ENCODE measurements around the gene CFAP97. TPM values are rescaled to one million over a fixed set of nuclear protein-coding genes. Genes with fewer than 3 reads are reported as not detected.

The CFAP97 gene
- total and polyA plus RNA-seq, 2 donors (not counting 1 experiment from before 2014, with no cell fraction given): 39.3 to 50.8 TPM

- H3K9ac ChIP-seq (ENCODE audit: insufficient read depth, low read length): no peak overlapping the region
- H3K27ac ChIP-seq (ENCODE audit: insufficient read depth, low read length): no peak overlapping the region
- no peak for DNase-seq (ENCODE audit: low read depth in 2 of 2)
- no peaks in the 10 kb centered on the region for H4K20me1 ChIP-seq (ENCODE audit: control insufficient read depth, extremely low read depth, insufficient read depth, low read length)
- TF ChIP-seq, protein P1, sequence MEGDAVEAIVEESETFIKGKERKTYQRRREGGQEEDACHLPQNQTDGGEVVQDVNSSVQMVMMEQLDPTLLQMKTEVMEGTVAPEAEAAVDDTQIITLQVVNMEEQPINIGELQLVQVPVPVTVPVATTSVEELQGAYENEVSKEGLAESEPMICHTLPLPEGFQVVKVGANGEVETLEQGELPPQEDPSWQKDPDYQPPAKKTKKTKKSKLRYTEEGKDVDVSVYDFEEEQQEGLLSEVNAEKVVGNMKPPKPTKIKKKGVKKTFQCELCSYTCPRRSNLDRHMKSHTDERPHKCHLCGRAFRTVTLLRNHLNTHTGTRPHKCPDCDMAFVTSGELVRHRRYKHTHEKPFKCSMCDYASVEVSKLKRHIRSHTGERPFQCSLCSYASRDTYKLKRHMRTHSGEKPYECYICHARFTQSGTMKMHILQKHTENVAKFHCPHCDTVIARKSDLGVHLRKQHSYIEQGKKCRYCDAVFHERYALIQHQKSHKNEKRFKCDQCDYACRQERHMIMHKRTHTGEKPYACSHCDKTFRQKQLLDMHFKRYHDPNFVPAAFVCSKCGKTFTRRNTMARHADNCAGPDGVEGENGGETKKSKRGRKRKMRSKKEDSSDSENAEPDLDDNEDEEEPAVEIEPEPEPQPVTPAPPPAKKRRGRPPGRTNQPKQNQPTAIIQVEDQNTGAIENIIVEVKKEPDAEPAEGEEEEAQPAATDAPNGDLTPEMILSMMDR (conservative IDR thresholded peaks at IDR 0.05 in 1 of 2, IDR thresholded peaks at IDR 0.05 in 1 of 2; ENCODE audit: low read depth in 1 of 2, low read length in 2 of 2): no peak
- TF ChIP-seq EZH2 (IDR thresholded peaks at IDR 0.05; ENCODE audit: low read length, missing control alignments): no peak
- H3K4me3 ChIP-seq (replicated peaks in 1 of 4; ENCODE audit: control extremely low read depth in 1 of 4, insufficient read depth in 1 of 4, low read depth in 3 of 4, low read length in 4 of 4): no peak overlapping the region
- H3K4me2 ChIP-seq (ENCODE audit: extremely low read depth, insufficient read depth, low read length): no peak overlapping the region
- no peaks in the 10 kb centered on the region for H3K79me2 ChIP-seq (ENCODE audit: control insufficient read depth, insufficient read depth, low read length)
- no peaks in the 10 kb centered on the region for H3K9me3 ChIP-seq (ENCODE audit: control insufficient read depth, insufficient read depth, low read depth, low read length)
- H3K36me3 ChIP-seq (ENCODE audit: control insufficient read depth, insufficient read depth, low read length): no peaks in the 10 kb centered on the region
- H3K4me1 ChIP-seq (ENCODE audit: control insufficient read depth, extremely low read depth, insufficient read depth, low read length): no peaks in the 10 kb centered on the region
- H2AFZ ChIP-seq (ENCODE audit: low read length): no peak overlapping the region
- H3K27me3 ChIP-seq (ENCODE audit: control insufficient read depth, insufficient read depth, low read length): no peaks in the 10 kb centered on the region
Measured at GRCh38 chr4:185248393-185249039, 44.7 kb upstream of the CFAP97 start.

DNA sequence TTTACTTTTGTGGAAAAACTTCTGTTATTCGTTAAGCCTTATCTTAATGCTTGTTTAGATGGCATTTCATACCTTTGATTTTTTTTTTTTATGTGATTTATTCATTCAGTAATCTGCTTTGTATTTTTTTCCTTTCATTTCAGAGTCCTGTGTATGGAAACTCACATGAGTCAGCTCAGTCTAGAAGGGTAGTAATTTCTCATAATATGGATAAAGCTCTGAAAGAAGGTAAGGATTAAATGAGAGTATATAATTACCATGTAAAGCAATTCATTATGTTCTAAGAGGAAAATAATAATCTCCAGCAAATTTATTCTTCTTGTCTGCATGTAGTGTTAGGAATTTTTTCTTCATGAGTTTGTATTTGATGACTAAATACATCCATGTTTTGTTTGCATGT, 43.4 kb upstream of the CFAP97 start:
- no peaks in the 10 kb centered on the region for H4K20me1 ChIP-seq (ENCODE audit: control insufficient read depth, extremely low read depth, insufficient read depth, low read length)
- no peaks in the 10 kb centered on the region for H3K4me1 ChIP-seq (ENCODE audit: control insufficient read depth, extremely low read depth, insufficient read depth, low read length)
- H3K79me2 ChIP-seq (ENCODE audit: control insufficient read depth, insufficient read depth, low read length): no peaks in the 10 kb centered on the region
- no peaks in the 10 kb centered on the region for H3K9me3 ChIP-seq (ENCODE audit: control insufficient read depth, insufficient read depth, low read depth, low read length)
- no peak overlapping the region for H3K4me2 ChIP-seq (ENCODE audit: extremely low read depth, insufficient read depth, low read length)
- H2AFZ ChIP-seq (ENCODE audit: low read length): no peak overlapping the region
- no peaks in the 10 kb centered on the region for H3K27me3 ChIP-seq (ENCODE audit: control insufficient read depth, insufficient read depth, low read length)
- no peak overlapping the region for H3K4me3 ChIP-seq (replicated peaks in 1 of 4; ENCODE audit: control extremely low read depth in 1 of 4, insufficient read depth in 1 of 4, low read depth in 3 of 4, low read length in 4 of 4)
- no peaks in the 10 kb centered on the region for H3K36me3 ChIP-seq (ENCODE audit: control insufficient read depth, insufficient read depth, low read length)
- H3K9ac ChIP-seq (ENCODE audit: insufficient read depth, low read length): no peak overlapping the region
- TF ChIP-seq, protein P1 (conservative IDR thresholded peaks at IDR 0.05 in 1 of 2, IDR thresholded peaks at IDR 0.05 in 1 of 2; ENCODE audit: low read depth in 1 of 2, low read length in 2 of 2): no peak
- TF ChIP-seq EZH2 (IDR thresholded peaks at IDR 0.05; ENCODE audit: low read length, missing control alignments): no peak
- H3K27ac ChIP-seq (ENCODE audit: insufficient read depth, low read length): no peak overlapping the region
- peak in 1 of 2 donors; percentile 36 for DNase-seq (ENCODE audit: low read depth in 2 of 2)

DNA sequence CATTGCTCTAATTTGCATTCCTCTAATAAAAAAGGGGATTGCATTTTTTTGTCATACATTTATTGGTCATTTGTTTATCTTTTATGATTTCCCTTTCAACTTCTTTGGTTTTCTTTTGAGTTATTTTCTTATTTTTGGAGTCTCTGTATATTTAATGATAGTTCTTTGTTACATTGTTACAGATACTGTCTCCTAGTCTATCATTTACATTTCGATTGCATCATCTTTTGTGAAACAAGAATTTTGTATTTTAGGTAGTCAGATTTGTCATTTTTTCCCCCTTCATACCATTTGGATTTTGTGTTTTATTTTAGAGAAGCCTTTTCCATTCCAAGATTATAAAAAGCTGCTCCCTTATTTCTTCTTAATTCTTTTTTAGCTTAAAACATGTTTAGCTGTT, 42.7 kb upstream of the CFAP97 start:
- Histone ChIP-seq H3K27me3 (ENCODE audit: control insufficient read depth, insufficient read depth, low read length) (no peaks in the 10 kb centered on the region), H3K79me2 (ENCODE audit: control insufficient read depth, insufficient read depth, low read length) (no peaks in the 10 kb centered on the region), H4K20me1 (ENCODE audit: control insufficient read depth, extremely low read depth, insufficient read depth, low read length) (no peaks in the 10 kb centered on the region), H3K9ac (ENCODE audit: insufficient read depth, low read length) (no peak overlapping the region), H2AFZ (ENCODE audit: low read length) (no peak overlapping the region), H3K4me1 (ENCODE audit: control insufficient read depth, extremely low read depth, insufficient read depth, low read length) (no peaks in the 10 kb centered on the region), H3K36me3 (ENCODE audit: control insufficient read depth, insufficient read depth, low read length) (no peaks in the 10 kb centered on the region), H3K4me2 (ENCODE audit: extremely low read depth, insufficient read depth, low read length) (no peak overlapping the region), H3K4me3 (replicated peaks in 1 of 4; ENCODE audit: control extremely low read depth in 1 of 4, insufficient read depth in 1 of 4, low read depth in 3 of 4, low read length in 4 of 4) (no peak overlapping the region), H3K9me3 (ENCODE audit: control insufficient read depth, insufficient read depth, low read depth, low read length) (no peaks in the 10 kb centered on the region), H3K27ac (ENCODE audit: insufficient read depth, low read length) (no peak overlapping the region)
- no peak for DNase-seq (ENCODE audit: low read depth in 2 of 2)
- TF ChIP-seq EZH2 (IDR thresholded peaks at IDR 0.05; ENCODE audit: low read length, missing control alignments): no peak
- TF ChIP-seq, protein P1 (conservative IDR thresholded peaks at IDR 0.05 in 1 of 2, IDR thresholded peaks at IDR 0.05 in 1 of 2; ENCODE audit: low read depth in 1 of 2, low read length in 2 of 2): no peak

Data from fibroblast of lung (primary cell).